GM19328 (cell line): ENCODE results near the gene ING3.

Experiments
- ATAC-seq: cut with Tn5 transposase; IDR thresholded peaks from one replicate; pipeline ENCODE4 v1.9.1; 2021; ENCODE audit warnings: mild to moderate bottlenecking, moderate library complexity; ENCODE audit not compliant: unreplicated experiment

The ING3 gene

DNA sequence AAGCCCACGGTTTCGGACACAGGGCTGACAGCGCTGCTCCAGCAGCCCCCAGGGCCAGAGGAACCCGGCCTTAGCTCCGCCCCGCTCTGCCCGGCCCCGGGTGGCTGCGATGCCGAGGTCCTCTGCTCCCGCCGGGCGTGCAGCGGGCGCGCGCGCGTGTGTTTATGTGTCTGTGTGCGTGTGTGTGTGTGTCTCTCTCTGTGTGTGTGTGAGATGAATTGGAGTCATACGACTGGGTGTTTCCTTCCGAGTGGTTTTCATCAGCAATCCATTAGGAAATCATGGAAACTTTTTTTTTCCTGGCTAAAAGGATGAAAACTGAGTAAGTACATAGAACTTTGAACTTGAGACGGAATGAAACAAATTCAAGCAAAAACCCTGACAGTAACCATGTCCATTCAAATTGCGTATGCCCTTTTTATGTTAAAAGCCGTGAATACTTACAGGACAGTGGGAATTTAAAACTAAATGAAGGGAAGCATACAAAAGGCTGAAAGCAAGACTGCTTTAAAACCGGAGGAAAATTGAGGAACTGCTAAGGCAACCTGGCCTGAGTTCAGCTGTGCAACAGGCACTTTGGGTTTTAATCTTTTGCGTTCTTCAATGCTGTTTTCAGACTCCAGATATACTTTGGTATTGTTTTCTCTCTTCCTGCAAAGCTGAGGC is 38.1 kb downstream of the ING3 start, which contains the start of gene CPED1:
Gene CPED1, plus strand, starts transcription at position 121 of the 666 bp plus-strand sequence. CDS start 911 bp downstream, outside the sequence.
- ATAC-seq: no peak

DNA sequence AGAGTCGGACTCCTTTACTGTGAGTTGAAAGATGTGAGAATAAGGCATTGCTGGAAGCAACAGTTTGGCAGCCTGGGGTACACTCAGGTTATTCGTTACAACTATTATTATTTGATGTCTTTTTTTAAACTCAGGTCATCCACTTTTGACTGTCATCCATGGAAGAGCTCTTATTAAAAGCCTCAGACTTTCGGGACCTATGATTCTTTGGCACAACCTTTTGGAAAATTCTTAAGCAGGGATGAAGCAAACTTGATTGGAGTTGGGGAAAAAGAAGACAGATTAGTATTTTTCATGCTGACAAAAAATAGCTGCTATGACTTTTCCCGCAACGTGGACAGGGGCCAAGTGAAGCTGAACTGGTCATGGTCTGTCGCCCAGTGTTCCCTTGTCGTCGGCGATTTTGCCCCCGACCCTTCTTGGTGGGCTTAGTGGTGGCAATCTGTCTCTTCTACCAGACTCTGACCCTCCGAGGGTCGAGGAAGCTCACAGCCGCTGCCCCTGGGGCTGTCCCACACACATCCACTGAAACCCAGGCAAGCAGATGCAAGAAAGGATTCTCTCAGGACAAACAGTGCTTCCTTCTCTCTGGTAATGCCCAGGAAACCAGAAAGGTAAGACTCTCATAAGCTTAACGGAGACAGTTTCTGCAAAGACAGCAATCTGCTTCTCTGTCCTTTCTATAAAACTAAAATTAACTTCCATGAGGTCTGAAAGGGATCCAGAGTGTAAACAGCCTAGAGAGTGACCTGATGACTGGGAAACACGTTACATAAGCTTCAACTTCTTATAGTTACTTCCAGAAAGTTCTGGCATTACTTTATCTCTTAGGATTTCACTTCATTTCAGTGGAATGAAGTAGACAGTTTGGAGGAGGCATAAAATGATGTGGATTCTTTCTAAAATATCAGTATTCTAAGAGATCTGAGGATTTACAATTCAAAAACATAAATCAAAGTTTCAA is 39.0 kb downstream of the ING3 start:
- no peak for ATAC-seq

DNA sequence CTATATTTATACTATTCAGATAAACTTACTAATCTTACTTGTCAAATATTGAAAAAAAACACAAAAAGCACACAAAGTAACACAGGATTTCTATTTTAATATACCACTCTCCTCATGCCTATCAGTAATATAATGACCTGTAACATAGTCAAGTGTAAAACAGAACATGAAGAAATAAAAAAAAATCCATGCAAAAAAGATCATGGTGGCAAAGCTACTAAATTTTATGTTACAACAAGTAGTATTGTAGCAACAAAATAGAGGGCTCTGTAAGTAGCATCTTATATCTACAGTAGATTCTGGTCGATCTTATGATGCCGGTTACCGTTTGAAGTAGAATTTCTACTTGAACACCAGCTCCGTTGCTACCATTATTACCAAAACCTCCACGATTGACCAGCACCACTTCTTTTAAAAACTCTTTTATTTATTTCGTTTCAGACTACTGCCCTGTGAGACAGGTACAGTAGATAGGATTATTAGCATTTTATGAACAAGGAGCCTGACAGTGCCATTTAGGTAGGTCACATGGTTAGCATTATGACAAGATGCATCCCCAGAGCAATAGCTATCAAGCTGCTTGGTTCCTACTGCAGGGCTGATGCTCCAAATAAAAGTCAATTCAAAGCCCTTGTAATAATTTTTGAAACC is 40.0 kb downstream of the ING3 start:
- no peak for ATAC-seq

DNA sequence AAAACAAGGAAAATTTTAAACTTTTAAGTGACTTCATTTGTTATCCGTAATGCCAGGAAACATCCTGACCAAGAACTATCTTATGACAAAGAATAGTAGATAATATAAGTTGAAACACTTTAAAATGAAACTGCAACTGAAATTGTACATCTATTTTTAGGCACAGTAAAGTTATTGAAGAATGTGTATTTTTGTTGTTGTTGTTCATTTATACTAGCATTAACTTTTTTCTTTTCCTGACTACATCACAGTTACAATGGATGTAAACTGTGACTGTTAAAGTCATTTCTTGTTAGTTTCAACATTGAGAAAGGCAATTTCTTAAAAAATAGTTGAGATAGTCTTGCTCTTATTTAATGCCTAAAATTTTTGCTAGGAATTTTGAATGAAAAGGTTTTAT is 40.6 kb downstream of the ING3 start:
- ATAC-seq: no peak

DNA sequence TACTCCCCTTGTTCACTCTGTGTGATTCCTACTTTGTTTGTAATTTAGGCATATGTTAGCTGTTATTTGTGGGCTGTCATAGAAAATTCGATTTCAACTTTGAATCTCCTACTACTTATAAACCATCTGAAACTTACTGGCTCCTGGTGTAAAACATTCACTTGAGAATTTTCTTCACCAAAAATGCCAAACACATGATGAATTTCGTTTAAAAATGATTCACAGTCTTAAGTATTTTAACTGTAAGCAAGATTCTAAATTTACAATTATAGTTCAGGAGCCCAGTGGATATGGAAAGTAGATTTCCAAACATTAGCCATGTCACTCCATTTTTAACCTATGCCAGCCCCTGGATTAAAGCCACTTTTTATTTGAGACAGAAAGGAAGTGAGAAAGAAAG is 41.0 kb downstream of the ING3 start:
- no peak for ATAC-seq

DNA sequence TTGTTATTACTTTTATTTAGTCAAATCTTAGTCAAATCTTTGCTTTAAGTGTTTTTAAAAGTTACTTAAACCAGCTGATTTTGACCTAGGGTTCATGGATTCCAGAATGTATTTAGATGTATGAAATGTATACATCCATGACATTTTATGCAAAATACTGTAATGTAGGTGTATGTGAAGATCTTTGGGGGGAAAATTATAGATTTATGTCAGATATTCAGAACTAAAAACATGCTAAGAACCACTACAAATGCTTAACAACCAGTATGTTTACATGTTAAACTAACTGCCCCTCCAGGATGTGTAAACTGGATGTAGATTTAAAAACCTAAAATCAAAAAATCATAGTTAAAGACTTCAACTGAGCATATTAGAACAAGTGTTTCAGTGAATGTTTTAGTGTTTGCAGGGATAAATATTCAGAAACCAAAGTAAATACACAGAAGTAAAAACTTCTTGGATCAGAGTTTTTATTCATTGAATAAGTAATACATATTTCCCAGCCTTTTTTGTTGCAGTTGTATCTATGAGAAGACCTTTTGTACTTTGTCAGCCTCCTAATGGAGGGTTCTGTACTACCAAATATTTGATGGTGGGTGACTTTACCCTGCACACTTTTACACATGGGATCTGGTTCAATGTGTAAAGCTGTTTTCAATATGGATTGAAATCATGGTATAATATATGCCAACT is 41.8 kb downstream of the ING3 start:
- no peak for ATAC-seq

DNA sequence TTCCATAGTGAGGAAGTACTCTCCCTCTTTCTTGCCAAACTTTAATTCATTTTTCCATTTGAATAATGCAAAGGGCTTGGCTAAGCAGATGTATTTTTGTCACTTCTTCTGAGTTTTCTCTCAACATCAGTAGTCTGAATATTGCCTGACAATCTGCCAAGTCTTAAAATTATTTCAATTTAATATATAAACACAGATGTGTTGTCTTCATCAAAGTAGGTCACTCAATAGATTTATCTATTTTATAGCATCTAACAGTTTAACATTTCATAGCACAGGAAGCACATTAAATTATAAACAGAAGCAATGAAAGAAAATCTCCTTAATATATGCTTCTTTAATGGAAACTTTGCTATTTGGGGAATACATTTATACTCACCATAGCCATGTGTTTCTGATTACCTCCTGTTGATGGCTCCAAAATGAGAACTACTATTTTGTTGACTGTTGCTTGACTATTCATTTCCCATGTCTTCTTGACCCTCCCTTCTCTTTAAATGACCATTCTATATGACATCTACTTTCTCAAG is 42.5 kb downstream of the ING3 start:
- ATAC-seq: no peak

DNA sequence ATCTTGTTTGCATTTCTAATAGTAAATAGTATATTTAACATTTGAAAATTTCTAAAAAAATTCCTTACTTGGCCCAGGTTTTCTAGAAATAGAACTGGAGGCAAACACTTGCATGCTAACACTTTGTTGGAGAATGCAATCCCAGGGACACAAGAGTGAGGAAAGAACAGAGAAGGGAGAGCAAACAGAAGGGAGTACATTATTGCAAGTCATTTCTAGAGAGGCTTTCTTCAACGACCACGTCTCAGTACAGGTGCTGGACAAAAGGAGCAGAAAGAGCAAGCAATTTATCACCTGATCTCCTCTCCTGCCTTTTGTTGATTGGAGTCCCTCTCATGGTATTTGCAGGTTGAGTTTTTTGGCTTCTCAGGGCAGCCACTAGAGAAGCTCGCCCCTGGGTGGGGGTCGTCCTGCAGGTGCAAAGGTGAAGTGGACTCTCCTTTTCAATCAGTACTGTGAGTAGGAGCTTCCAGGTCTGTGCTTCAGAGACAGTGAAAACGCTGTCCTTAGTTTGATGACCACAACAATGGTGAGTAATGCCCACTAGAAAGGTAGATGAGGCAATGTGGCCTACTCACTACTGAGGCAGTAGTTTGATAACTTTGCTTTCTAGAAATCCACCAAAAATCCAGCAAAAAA is 43.1 kb downstream of the ING3 start:
- ATAC-seq: no peak

DNA sequence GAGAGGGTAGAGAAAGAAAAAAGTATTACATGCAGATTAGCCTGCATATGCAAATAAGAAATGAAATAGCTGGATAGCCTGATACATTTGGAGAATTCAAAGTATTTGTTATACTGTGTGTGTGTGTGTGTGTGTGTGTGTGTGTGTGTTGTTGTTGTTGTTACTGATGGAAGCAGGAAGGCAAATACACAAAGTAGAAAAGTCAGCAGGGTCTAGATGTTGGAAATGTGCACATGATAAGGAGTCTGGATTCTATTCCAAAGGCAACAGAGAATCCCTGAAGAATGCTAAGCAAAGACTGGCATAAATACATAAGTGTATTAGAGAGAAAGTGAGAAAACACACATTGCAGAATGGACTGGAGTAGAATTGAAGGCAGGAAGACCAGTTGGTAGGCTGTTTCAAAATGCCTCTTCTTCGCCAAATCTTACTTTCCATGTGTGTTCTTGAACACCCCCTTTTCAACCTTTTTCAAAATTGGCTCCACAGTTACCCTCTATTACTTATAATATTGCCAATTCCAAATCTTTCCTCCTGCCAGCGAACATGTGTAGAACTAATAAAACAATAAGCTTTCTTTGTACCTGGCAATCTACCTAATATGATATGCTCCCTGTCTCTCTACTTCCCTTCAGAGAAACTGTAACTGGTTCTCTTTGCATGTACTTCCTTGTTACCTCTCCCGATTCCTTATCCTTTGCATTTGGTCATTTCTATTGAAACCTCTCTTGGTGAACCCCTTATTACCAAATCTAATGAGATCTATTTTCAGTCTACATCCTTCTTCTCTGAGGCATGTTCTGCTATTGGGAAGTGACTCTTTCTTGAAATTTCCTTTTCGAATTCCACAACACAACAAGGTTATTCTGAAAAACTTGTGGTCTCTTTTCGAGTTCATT is 44.2 kb downstream of the ING3 start:
- ATAC-seq: no peak

DNA sequence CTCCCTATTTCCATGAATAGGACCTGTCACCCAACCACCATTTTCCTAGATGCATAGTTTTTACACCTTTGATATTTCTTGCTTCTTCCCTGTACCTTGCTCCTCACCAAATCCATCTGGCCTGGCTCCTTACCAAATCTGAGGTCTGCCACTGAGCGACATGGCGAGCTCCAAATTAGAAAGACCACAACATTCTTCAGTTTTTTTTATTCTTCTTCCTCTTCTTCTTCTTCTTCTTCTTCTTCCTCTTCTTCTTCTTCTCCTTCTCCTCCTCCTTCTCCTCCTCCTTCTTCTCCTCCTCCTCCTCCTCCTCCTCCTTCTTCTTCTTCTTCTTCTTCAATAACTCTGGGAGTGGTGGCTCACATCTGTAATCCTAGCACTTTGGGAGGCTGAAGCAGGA is 45.1 kb downstream of the ING3 start:
- no peak for ATAC-seq

DNA sequence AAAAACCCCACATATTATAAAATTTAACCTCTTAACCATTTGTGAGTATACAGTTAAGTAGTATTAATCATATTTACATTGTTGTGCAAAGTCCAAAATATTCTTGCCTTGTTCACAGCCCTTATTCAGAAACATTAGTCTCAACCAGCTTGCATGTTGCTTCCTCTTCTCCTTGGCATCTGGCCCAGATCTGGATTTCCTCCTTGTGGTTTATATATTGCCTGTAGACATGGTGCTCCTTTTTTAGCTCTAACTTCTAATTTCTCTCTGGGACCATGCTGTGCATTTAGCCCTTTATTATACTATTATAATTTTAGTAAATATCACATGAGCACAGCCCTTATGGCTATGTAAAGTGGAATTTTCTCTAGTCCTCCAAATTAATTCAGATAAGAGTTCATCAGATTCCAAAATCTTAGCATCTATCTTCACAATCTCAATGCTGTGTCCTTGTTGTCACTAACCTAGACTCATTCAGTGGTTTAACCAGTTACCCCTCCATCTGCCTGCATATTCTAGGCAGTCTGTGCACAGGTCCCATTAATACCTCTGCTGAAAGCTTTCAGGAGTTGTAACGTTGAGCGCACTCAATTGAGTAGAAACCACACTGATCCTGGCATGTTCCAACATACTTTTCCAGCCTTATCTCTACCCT is 45.9 kb downstream of the ING3 start:
- ATAC-seq: no peak

DNA sequence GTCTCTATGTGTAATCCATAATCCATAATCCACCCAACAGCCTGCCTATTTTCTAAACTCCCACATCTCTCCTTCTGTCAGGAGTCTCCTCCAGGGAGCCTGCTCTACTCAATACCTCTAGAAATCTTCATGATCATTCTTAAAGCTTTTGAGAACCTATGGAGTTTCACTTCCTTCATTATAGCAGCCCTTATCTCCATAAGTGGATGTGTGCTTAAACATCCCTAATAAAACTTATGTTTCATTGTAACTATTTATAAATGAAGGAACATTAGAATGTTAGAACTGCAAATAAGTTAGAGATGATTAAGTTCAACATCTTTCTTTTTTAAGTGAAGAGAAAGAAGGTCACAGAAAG is 46.4 kb downstream of the ING3 start:
- no peak for ATAC-seq

DNA sequence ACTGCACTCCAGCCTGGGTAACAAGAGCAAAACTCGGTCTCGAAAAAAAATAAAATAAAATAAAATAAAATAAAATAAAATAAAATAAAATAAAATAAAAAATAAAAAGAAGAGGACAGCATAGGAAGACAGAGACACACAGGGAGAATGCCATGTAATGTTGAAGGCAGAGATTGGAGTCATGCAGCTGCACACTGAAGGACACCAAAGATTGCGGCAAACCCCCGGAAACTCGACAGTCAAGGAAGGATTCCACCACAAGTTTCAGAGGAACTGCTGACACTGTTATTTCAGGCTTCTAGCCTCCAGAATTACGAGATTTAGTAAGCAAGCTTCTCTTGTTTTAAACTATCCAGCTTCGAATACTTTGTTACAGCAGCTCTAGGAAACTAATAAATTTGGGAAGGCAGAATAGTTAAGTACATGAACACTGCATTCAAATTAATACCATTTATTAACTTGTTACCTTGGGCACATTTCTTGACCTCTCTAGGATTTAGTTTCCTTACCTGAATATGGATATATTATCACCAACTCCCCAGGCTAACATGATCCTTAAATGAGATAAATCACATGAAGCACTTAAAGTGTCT is 47.4 kb downstream of the ING3 start:
- ATAC-seq: no peak

DNA sequence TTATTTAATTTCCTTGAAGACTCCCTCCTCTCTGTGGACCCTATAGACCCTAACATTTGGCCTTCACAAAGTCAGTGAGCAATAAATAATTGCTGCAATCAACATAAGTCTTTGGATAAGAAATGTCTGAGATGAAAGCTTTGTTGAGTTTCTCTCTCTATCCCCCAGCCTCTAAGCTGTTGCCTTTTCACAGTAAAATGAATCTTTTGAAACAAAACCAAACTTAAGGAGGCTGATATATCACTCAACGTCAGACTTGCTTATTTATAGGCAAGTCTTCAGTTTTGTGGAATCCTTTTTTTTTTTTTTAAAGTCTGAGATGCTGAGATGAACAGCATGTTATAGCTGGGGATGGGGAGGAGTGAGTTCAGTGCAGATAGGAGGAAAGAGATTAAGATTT is 47.9 kb downstream of the ING3 start:
- ATAC-seq: no peak

DNA sequence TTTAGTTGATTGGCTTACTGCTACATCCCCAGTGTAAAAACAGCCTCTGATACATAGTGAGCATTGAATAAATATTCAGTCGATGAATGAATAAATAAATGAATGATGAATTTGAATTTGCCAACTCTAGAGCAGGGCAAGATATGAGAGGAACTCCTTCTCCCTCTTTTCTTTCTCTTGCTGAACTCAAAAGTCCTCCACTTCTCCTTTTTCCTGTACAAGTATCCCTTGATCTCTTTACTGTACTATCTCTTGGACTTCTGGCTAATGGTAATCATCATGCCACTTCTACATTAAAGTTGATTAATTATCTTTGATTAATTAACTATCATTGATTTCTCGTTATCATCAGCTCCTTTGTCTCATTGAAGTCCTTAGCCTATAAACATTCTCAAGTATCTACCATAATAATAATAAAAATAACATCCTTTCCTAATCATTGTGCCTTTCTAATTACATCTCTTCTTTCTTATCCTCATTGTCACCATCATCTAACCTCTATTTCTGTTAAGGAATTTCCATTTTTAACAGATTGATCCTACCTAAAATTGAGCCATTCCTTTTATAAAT is 48.5 kb downstream of the ING3 start:
- ATAC-seq: no peak

DNA sequence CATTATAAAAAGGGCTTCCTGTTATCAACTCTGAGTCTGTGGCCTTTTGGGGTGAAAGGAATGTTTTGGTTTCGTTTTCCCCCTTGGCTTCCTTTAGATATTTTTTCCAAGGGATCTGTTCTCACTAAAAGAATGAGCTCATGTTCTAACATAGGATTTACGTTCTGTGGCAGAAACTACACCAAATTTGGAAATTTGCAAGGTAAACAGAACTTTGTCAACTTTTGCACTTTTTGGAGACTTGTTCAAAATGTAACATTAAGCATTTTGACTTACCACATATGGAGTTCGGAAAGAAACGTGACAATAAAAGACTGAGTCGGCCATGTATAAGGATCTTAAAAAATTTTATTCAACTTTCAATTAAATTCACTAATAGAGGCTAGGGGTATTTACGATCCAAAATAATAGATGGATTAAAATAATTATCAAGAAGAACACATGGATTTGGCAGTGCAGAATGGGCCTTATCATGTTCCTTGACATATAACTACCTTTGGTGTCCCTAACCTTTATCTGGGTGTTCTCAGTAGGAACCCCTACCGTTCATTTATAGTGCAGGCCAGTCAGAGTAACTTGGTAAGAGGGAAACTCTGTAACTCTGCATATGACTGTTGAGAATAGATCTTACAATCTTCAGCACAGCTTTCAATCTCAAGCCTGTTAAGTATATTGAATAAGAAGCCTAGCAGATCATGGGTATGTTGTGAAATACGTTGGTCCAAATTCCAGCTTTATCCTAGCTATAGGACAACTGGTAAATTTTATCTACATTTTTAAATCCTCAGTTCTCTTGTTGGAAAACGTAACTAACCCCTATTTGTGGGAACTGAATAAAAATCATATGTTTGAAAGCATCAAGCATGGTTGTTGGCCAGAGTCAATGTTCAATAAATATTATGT is 49.8 kb downstream of the ING3 start:
- no peak for ATAC-seq

DNA sequence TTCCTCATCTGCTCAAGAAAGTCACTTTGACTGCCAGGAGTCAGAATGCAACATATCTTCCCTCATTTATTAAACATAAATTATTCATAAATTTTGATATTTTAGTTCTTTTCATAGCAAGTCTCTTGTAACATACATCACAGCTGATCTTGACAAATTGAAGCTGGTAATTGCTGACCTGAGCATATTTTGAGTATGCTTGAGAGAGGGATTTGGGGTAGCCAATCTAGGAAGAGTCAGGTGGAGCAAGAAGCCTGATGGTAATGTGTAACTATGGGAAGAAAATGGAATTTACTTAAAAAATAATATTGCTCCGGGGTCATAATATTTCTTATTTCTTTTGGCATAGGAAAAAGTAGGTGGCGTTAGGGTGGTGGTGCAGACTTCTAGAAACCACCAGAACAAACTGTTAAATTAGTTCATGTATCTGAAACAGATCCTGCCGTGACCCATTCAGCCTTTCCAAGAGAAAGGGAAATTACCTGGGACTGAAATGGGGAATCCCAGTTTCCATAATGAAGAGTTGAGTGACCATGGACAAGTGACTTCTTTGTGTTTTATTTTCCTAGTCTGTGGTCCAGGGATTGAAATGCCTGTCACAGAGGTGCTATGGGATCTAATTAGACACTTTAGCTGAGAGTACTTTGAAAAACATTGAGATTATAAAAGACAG is 50.8 kb downstream of the ING3 start:
- ATAC-seq: no peak
